OCI-LY1 (cell line): ENCODE measurements around the gene RAD23A.
"Not testable (repeated sequence)": the region's sequence is repeated elsewhere in the genome, so short reads cannot be mapped to it uniquely, and the experiment has no call there.

Source experiments
- H2AFZ ChIP-seq: fragments of 200-600 bp; sonication (generic), shearing (Covaris generic); 2 replicates; pipeline ENCODE4 v1.6.0; 2014; ENCODE audit warnings: antibody characterized with exemption, mild to moderate bottlenecking, low read length
- H3F3A ChIP-seq: fragments of 200-600 bp; sonication (generic), shearing (Covaris generic); 2 replicates; pipeline ENCODE4 v1.6.0; 2014; ENCODE audit warnings: mild to moderate bottlenecking, antibody characterized with exemption, low read length, moderate library complexity; ENCODE audit not compliant: insufficient read depth
- H3K27ac ChIP-seq: fragments of 200-600 bp; sonication (generic); 2 replicates; pipeline ENCODE4 v1.5.1; 2014; ENCODE audit warnings: low read length, mixed run types, mild to moderate bottlenecking, low read depth; ENCODE audit not compliant: poor library complexity, severe bottlenecking
- H3K27me3 ChIP-seq: fragments of 200-600 bp; sonication (generic); 2 replicates; pipeline ENCODE4 v1.6.0; 2014; ENCODE audit warnings: antibody characterized with exemption, mild to moderate bottlenecking, low read length, moderate library complexity; ENCODE audit not compliant: insufficient read depth
- H3K36me3 ChIP-seq: fragments of 200-600 bp; sonication (generic); 2 replicates; pipeline ENCODE4 v1.6.1; 2014; ENCODE audit warnings: mild to moderate bottlenecking, antibody characterized with exemption, low read length, moderate library complexity, mixed read lengths; ENCODE audit not compliant: insufficient read depth
- H3K4me1 ChIP-seq: fragments of 200-600 bp; sonication (generic); 2 replicates; pipeline ENCODE4 v1.5.1; 2014; ENCODE audit warnings: mild to moderate bottlenecking, low read length, moderate library complexity; ENCODE audit not compliant: insufficient read depth, severe bottlenecking
- H3K4me2 ChIP-seq: fragments of 200-600 bp; sonication (generic), shearing (Covaris generic); 2 replicates; pipeline ENCODE4 v1.6.1; 2014; ENCODE audit warnings: low read length
- H3K4me3 ChIP-seq: fragments of 200-600 bp; sonication (generic); 2 replicates; pipeline ENCODE4 v1.5.1; 2014; ENCODE audit warnings: low read length, low read depth, mild to moderate bottlenecking, mixed read lengths; ENCODE audit not compliant: poor library complexity, severe bottlenecking
- H3K79me2 ChIP-seq: fragments of 200-600 bp; shearing (Covaris generic); 2 replicates; pipeline ENCODE4 v1.6.1; 2016; ENCODE audit warnings: mixed run types, low read length, mixed read lengths; ENCODE audit not compliant: insufficient read depth
- H3K9ac ChIP-seq: fragments of 200-600 bp; sonication (generic), shearing (Covaris generic); 2 replicates; pipeline ENCODE4 v1.6.1; 2014; ENCODE audit warnings: mild to moderate bottlenecking, low read length, mixed read lengths
- H3K9me2 ChIP-seq: fragments of 200-600 bp; sonication (generic), shearing (Covaris generic); 2 replicates; pipeline ENCODE4 v1.6.1; 2014; ENCODE audit warnings: low read depth, mild to moderate bottlenecking, low read length, mixed read lengths
- H3K9me3 ChIP-seq: fragments of 200-600 bp; shearing (Covaris generic); 2 replicates; pipeline ENCODE4 v1.6.1; 2014; ENCODE audit warnings: low read length, mixed read lengths
- H4K20me1 ChIP-seq: fragments of 200-600 bp; sonication (generic), shearing (Covaris generic); 2 replicates; pipeline ENCODE4 v1.6.0; 2016; ENCODE audit warnings: mild to moderate bottlenecking, low read length; ENCODE audit not compliant: insufficient read depth
- CTCF ChIP-seq: fragments of 200-600 bp; sonication (generic), shearing (Covaris generic); IDR thresholded peaks from 2 replicates; pipeline ENCODE4 v1.5.1; 2017; ENCODE audit warnings: mild to moderate bottlenecking, antibody characterized with exemption, low read length, moderate library complexity, mixed read lengths
- EZH2 ChIP-seq: fragments of 200-600 bp; sonication (generic), shearing (Covaris generic); IDR thresholded peaks from 2 replicates; pipeline ENCODE4 v1.8.0; 2017; ENCODE audit warnings: borderline replicate concordance, mixed run types, mild to moderate bottlenecking, antibody characterized with exemption, low read length, moderate library complexity, mixed read lengths

The RAD23A gene

GRCh38 chr19:12973236-12973635 is 27.6 kb downstream of the RAD23A start:
- Histone ChIP-seq H3K4me1 (no peaks in the 10 kb centered on the region), H3K36me3 (no peaks in the 10 kb centered on the region), H3K27me3 (peaks cover 10% of the 10 kb centered on the region; the same call in 1 of the 2 replicates), H3F3A (no peaks in the 10 kb centered on the region), H3K4me2 (no peak overlapping the region), H2AFZ (no peak overlapping the region), H4K20me1 (no peaks in the 10 kb centered on the region), H3K9me2 (no peaks in the 10 kb centered on the region), H3K4me3 (no peak overlapping the region), H3K27ac (no peak overlapping the region), H3K9ac (no peak overlapping the region), H3K9me3 (no peaks in the 10 kb centered on the region), H3K79me2 (no peaks in the 10 kb centered on the region)
- TF ChIP-seq EZH2 = no peak
- TF ChIP-seq CTCF = no peak

- Histone ChIP-seq H3K4me3 (no peak overlapping the region), H2AFZ (no peak overlapping the region), H3K27me3 (peaks cover 10% of the 10 kb centered on the region; the same call in 1 of the 2 replicates), H3K9ac (no peak overlapping the region), H3K36me3 (no peaks in the 10 kb centered on the region), H3K4me1 (no peaks in the 10 kb centered on the region), H3K27ac (no peak overlapping the region), H3K79me2 (no peaks in the 10 kb centered on the region), H3K4me2 (no peak overlapping the region), H3F3A (no peaks in the 10 kb centered on the region), H3K9me3 (no peaks in the 10 kb centered on the region), H3K9me2 (no peaks in the 10 kb centered on the region), H4K20me1 (no peaks in the 10 kb centered on the region)
- TF ChIP-seq EZH2 (no peak), CTCF (no peak)
Measured at GRCh38 chr19:12974301-12975220, 28.9 kb downstream of the RAD23A start.

GRCh38 chr19:12975221-12975741 is 29.6 kb downstream of the RAD23A start:
- no peak overlapping the region for H3K4me2 ChIP-seq
- H3K27ac ChIP-seq = no peak overlapping the region
- no peaks in the 10 kb centered on the region for H3K9me3 ChIP-seq
- no peak overlapping the region for H3K4me3 ChIP-seq
- H4K20me1 ChIP-seq = no peaks in the 10 kb centered on the region
- no peaks in the 10 kb centered on the region for H3K4me1 ChIP-seq
- H3K27me3 ChIP-seq = peaks cover 10% of the 10 kb centered on the region; the same call in 1 of the 2 replicates
- TF ChIP-seq EZH2 = no peak
- no peak for TF ChIP-seq CTCF
- H2AFZ ChIP-seq = no peak overlapping the region
- no peaks in the 10 kb centered on the region for H3K9me2 ChIP-seq
- no peaks in the 10 kb centered on the region for H3F3A ChIP-seq
- no peak overlapping the region for H3K9ac ChIP-seq
- no peaks in the 10 kb centered on the region for H3K36me3 ChIP-seq
- H3K79me2 ChIP-seq = no peaks in the 10 kb centered on the region

- H3F3A ChIP-seq, H3K4me1 ChIP-seq, H2AFZ ChIP-seq, H3K9ac ChIP-seq, H3K4me2 ChIP-seq, H3K79me2 ChIP-seq, H3K9me2 ChIP-seq, H4K20me1 ChIP-seq, H3K9me3 ChIP-seq, H3K4me3 ChIP-seq, H3K36me3 ChIP-seq, H3K27ac ChIP-seq: not testable (repeated sequence)
- H3K27me3 ChIP-seq = peaks cover 10% of the 10 kb centered on the region; the same call in 1 of the 2 replicates
Measured at GRCh38 chr19:12976109-12976508, 30.4 kb downstream of the RAD23A start.
